PC-3 (cell line): Measurements from ENCODE around the gene KANK3. TPM values are rescaled to one million over a fixed set of nuclear protein-coding genes. Genes with fewer than 3 reads are reported as not detected.

Experiments
- ATAC-seq: fragments of 200-7000 bp; cut with Tn5 transposase; 2 replicates; pipeline ENCODE4 v1.9.1; 2020; ENCODE audit warnings: mild to moderate bottlenecking, moderate library complexity
- BruUV-seq: library from RNA; stranded (reverse); fragments of 400-500 nt; replicated peaks from 2 replicates; lab custom pipeline; 2021; lab: Mats Ljungman, UMichigan
- CTCF ChIA-PET: fragments of 300-600 bp; sonication (Branson Sonifier 250); formaldehyde crosslinking; loops from one replicate; lab custom pipeline; 2022; ENCODE audit warnings: antibody characterized with exemption; lab: Charles Lee
- POLR2A ChIA-PET: fragments of 300-600 bp; sonication (Branson Sonifier 250); formaldehyde crosslinking; loops from one replicate; lab custom pipeline; 2022; ENCODE audit warnings: antibody characterized with exemption; ENCODE audit not compliant: unreplicated experiment; lab: Charles Lee
- DNase-seq: peaks from one replicate; pipeline ENCODE4 v3.0.0-alpha.2; 2015
- H2AFZ ChIP-seq: fragments of 300-600 bp; sonication (generic); 2 replicates; pipeline ENCODE4 v1.6.0; 2016; ENCODE audit warnings: antibody characterized with exemption, low read length
- H3F3A ChIP-seq: fragments of 300-600 bp; sonication (generic); one replicate; pipeline ENCODE4 v1.6.0; 2017; ENCODE audit warnings: antibody characterized with exemption, low read length, control low read depth, mild to moderate bottlenecking; ENCODE audit not compliant: unreplicated experiment
- H3K27ac ChIP-seq: fragments of 300-600 bp; sonication (generic); 2 replicates; pipeline ENCODE4 v1.5.1; 2016; ENCODE audit warnings: mild to moderate bottlenecking, low read length
- H3K27me3 ChIP-seq: fragments of 300-600 bp; sonication (generic); 2 replicates; pipeline ENCODE4 v1.6.1; 2016; ENCODE audit warnings: low read length, mixed read lengths
- H3K36me3 ChIP-seq: fragments of 300-600 bp; sonication (generic); 2 replicates; pipeline ENCODE4 v1.6.1; 2016; ENCODE audit warnings: low read depth, mixed run types, low read length, mixed read lengths
- H3K4me1 ChIP-seq: fragments of 300-600 bp; sonication (generic); 2 replicates; pipeline ENCODE4 v1.5.1; 2016; ENCODE audit warnings: low read length; ENCODE audit not compliant: insufficient read depth
- H3K4me2 ChIP-seq: fragments of 300-600 bp; sonication (generic); 2 replicates; pipeline ENCODE4 v1.6.0; 2016; ENCODE audit warnings: low read length
- H3K4me3 ChIP-seq: fragments of 300-600 bp; sonication (generic); 2 replicates; pipeline ENCODE4 v1.5.1; 2016; ENCODE audit warnings: mild to moderate bottlenecking, low read length, mixed read lengths
- H3K79me2 ChIP-seq: fragments of 300-600 bp; sonication (generic); 2 replicates; pipeline ENCODE4 v1.6.1; 2017; ENCODE audit warnings: low read length, mixed read lengths
- H3K9ac ChIP-seq: fragments of 300-600 bp; sonication (generic); 2 replicates; pipeline ENCODE4 v1.6.0; 2016; ENCODE audit warnings: mild to moderate bottlenecking, low read length
- H3K9me2 ChIP-seq: fragments of 300-600 bp; sonication (generic); replicated peaks from 2 replicates; pipeline ENCODE4 v1.6.1; 2016; ENCODE audit warnings: mixed run types, low read length, mixed read lengths
- H3K9me3 ChIP-seq: fragments of 300-600 bp; sonication (generic); 2 replicates; pipeline ENCODE4 v1.6.1; 2016; ENCODE audit warnings: low read length, mixed read lengths
- H4K20me1 ChIP-seq: fragments of 300-600 bp; sonication (generic); 2 replicates; pipeline ENCODE4 v1.6.1; 2016; ENCODE audit warnings: low read length, mixed read lengths
- CTCF ChIP-seq: fragments of 300-600 bp; sonication (generic); conservative IDR thresholded peaks from 2 replicates; pipeline ENCODE4 v1.5.1; 2017; ENCODE audit warnings: antibody characterized with exemption, low read depth, mild to moderate bottlenecking, low read length
- EZH2 ChIP-seq: fragments of 300-600 bp; sonication (generic); IDR thresholded peaks from one replicate; pipeline ENCODE4 v1.6.1; 2017; ENCODE audit warnings: antibody characterized with exemption, mild to moderate bottlenecking, low read length; ENCODE audit not compliant: unreplicated experiment
- EZH2phosphoT487 ChIP-seq: fragments of 300-600 bp; sonication (generic); IDR thresholded peaks from 2 replicates; pipeline ENCODE4 v1.6.1; 2018; ENCODE audit warnings: mild to moderate bottlenecking, antibody characterized with exemption, low read length, borderline replicate concordance
- intact Hi-C: fragments of 100-400 bp; cut with micrococcal nuclease; formaldehyde crosslinking; loops from 2 replicates; pipeline ENCODE4 v1.9.0; 2023
- total RNA-seq: library from RNA; depleted of rRNA; stranded (reverse); fragments of >200 nt; gene quantifications from 2 replicates; pipeline ENCODE4 v1.2.3, GENCODE V29; 2014

Gene KANK3
- total RNA-seq, 1 experiment from 2014 or later: 0.87 TPM

GRCh38 chr19:8391198-8392016 is 48.3 kb upstream of the KANK3 start:
- Histone ChIP-seq H3K9me3 (no peaks in the 10 kb centered on the region), H3K9me2 (no peaks in the 10 kb centered on the region), H3K79me2 (peaks cover 51% of the 10 kb centered on the region), H3F3A (peaks cover 4% of the 10 kb centered on the region), H3K36me3 (no peaks in the 10 kb centered on the region), H3K4me1 (peaks cover 35% of the 10 kb centered on the region), H2AFZ (no peak overlapping the region), H3K27ac (no peak overlapping the region), H3K4me3 (peak overlapping the region; percentile 51; the same call in 1 of the 2 replicates), H4K20me1 (peaks cover 34% of the 10 kb centered on the region), H3K9ac (no peak overlapping the region), H3K27me3 (no peaks in the 10 kb centered on the region), H3K4me2 (peak overlapping the region; percentile 79)
- POLR2A ChIA-PET: interaction anchor here (0.5 kb wide), 2 partner anchors 22 to 36 kb away, joined by 4 to 7 read pairs; no protein-coding TSS in a partner anchor
- TF ChIP-seq EZH2: no peak
- TF ChIP-seq CTCF: no peak
- no peak for TF ChIP-seq EZH2phosphoT487
- ATAC-seq (no peak), DNase-seq (no peak)
- intact Hi-C loops: loop anchor here (2.0 kb wide), 2 partner anchors 37 to 69 kb away; no protein-coding TSS in a partner anchor
- BruUV-seq: TSS peak; percentile 59
- CTCF ChIA-PET: no interaction called here

GRCh38 chr19:8390617-8390981 is 47.5 kb upstream of the KANK3 start:
- Histone ChIP-seq H4K20me1 (peaks cover 26% of the 10 kb centered on the region), H3K27me3 (no peaks in the 10 kb centered on the region), H2AFZ (peak overlapping the region; percentile 83; the same call in 1 of the 2 replicates), H3F3A (peaks cover 4% of the 10 kb centered on the region), H3K4me3 (peak overlapping the region; percentile 89), H3K9me3 (no peaks in the 10 kb centered on the region), H3K79me2 (peaks cover 43% of the 10 kb centered on the region), H3K9me2 (no peaks in the 10 kb centered on the region), H3K4me1 (peaks cover 39% of the 10 kb centered on the region), H3K9ac (peak overlapping the region; percentile 98), H3K36me3 (no peaks in the 10 kb centered on the region), H3K27ac (peak overlapping the region; percentile 94), H3K4me2 (peak overlapping the region; percentile 96)
- ChIA-PET CTCF (interaction anchor here (0.6 to 1.0 kb wide), 3 partner anchors 34 to 56 kb away, joined by 7 to 12 read pairs (median 7); no protein-coding TSS in a partner anchor), POLR2A (interaction anchor here (0.5 to 0.6 kb wide), 5 partner anchors 22 to 208 kb away, joined by 3 to 22 read pairs (median 4); no protein-coding TSS in a partner anchor)
- ATAC-seq (peak; percentile 61), DNase-seq (peak; percentile 97)
- intact Hi-C loops: loop anchor here (1.0 to 2.0 kb wide), 3 partner anchors 28 to 70 kb away; no protein-coding TSS in a partner anchor
- TF ChIP-seq EZH2 (no peak), EZH2phosphoT487 (no peak), CTCF (no peak)
- BruUV-seq: no TSS peak
